Psoas muscle (tissue), 8 donors: ENCODE data around the gene CDKN1C. TPM values are rescaled to one million over a fixed set of nuclear protein-coding genes. Genes with fewer than 3 reads are reported as not detected.

ENCODE experiments used
- ATAC-seq, 4 donors: fragments of 200-7000 bp; cut with Tn5 transposase; one replicate each; pipeline ENCODE4 v1.9.1; 2020; ENCODE audit warnings: moderate library complexity in 3 of 4, mild to moderate bottlenecking in 2 of 4
- DNase-seq, 2 donors: peaks; one replicate each; pipeline ENCODE4 v3.0.0-alpha.2; 2020
- H3K27ac ChIP-seq: fragments of 200-600 bp; one replicate; pipeline ENCODE4 v1.8.0; 2022
- H3K27me3 ChIP-seq, 3 donors: fragments of 200-600 bp in 1 of 3; one replicate each; pipeline versions ENCODE4 v1.6.1 to v1.8.0; 2013 to 2022; ENCODE audit warnings: low read length in 2 of 3, mild to moderate bottlenecking in 2 of 3, moderate library complexity in 1 of 3; ENCODE audit not compliant: insufficient read depth in 3 of 3
- H3K36me3 ChIP-seq, 2 donors: fragments of 200-600 bp in 1 of 2; one replicate each; pipeline versions ENCODE4 v1.6.1 to v1.8.0; 2013 to 2022; ENCODE audit warnings: low read depth in 1 of 2, mild to moderate bottlenecking in 1 of 2, moderate library complexity in 1 of 2; ENCODE audit not compliant: insufficient read depth in 1 of 2
- H3K4me1 ChIP-seq: fragments of 200-600 bp; one replicate; pipeline ENCODE4 v1.8.0; 2022
- H3K4me3 ChIP-seq: fragments of 200-600 bp; one replicate; pipeline ENCODE4 v1.8.0; 2022; ENCODE audit warnings: mild to moderate bottlenecking
- H3K9me3 ChIP-seq: fragments of 200-600 bp; one replicate; pipeline ENCODE4 v1.8.0; 2022
- WGBS, 3 donors: extraction: QIAGEN DNeasy Blood & Tissue Kit; methylation state at CpG; one replicate each; pipeline versions ENCODE4 v1.1.6 to v1.1.7; 2013; 5-methylcytosine and 5-hydroxymethylcytosine counted together
- intact Hi-C, 2 donors: fragments of 100-400 bp; cut with DNase I; formaldehyde crosslinking; loops; one replicate each; pipeline versions ENCODE4 v1.11.0 to v1.14.2; 2022
- polyA plus RNA-seq, 3 donors: library from polyadenylated mRNA; stranded (reverse); fragments of 200-250 nt; gene quantifications; one replicate each; pipeline ENCODE4 v1.2.3, GENCODE V29; 2013
- total RNA-seq, 4 donors: library from RNA; stranded (reverse); fragmentation: NEBNext Ultra II Directional in 2 of 4; extraction: Animal tissue kit (Norgen Biotek cat#: 25700) in 2 of 4; gene quantifications; one replicate each; pipeline versions ENCODE4 v1.2.1 to v1.2.4, GENCODE V29; 2021 to 2023
- TF ChIP-seq, protein P1 (sequence below): fragments of 200-600 bp; IDR thresholded peaks from one replicate; pipeline ENCODE4 v1.8.0; 2022; ENCODE audit warnings: antibody characterized with exemption
- donor health status: healthy with polysubstance abuse.
- donor health status: DM: no; HTN: no; CAD: no; lungs with moderate emphysema.
- donor health status: Bipolar disorder and iron deficiency.
- donor health status: healthy.
- donor health status: DM: yes; HTN: yes; CAD: no.
- donor health status: DM: no; HTN: no; CAD: no.
- donor health status: DM: no; HTN: no; CAD: no.
- donor health status: DM: yes; HTN: yes; CAD: no.

Gene CDKN1C
- total and polyA plus RNA-seq, 7 donors, result 14.3 to 49.4 (median 29.9) TPM

DNA sequence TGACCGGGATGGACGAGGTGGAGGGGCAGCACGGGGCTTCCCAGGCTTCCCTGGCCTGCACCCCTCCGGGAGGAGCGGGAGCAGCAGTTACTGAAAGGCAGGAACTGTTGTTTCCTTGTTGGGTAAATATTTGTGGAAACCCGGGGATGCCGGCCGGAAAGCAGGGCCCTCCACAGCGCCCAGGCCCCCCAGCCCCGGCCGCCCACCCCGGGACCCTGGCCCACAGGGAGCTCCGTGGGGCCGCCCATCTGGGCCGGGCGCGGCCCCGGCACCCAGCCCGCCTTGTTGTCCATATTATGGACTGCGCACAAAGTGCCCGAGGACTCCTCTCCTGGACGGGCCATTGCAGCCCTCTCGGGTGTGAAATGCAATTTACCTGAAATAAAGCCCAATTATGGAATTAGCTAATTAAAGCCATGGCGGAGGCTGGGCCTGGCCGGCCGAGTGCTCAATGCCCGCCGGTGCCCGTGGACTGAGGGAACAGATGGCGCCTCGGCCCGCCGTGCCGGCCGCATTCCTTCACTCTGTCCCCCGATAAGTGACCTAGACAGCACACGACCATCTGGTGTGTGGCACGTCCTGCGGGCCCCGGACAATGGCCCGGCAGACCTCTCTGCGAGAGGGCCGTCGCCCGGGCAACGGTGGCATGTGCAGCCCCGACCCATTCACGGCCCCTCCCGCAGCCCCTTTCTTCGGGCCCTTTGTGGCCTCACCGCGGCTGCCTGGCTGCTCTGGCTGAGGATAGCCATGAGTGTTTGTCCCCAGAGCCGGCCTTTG lies 35.4 kb downstream of the CDKN1C start:
- Histone ChIP-seq H3K9me3 (no peaks in the 10 kb centered on the region), H3K27me3 (no peaks in the 10 kb centered on the region), H3K36me3 (no peaks in the 10 kb centered on the region), H3K4me1 (no peaks in the 10 kb centered on the region), H3K4me3 (no peak overlapping the region), H3K27ac (no peak overlapping the region)
- no peak for ATAC-seq
- DNase-seq, result no peak
- intact Hi-C loops, result no loop called here
- 64 to 67% (median 66%) methylated on average over 53 of the region's 53 CpGs for WGBS, 3 donors
- TF ChIP-seq, protein P1, sequence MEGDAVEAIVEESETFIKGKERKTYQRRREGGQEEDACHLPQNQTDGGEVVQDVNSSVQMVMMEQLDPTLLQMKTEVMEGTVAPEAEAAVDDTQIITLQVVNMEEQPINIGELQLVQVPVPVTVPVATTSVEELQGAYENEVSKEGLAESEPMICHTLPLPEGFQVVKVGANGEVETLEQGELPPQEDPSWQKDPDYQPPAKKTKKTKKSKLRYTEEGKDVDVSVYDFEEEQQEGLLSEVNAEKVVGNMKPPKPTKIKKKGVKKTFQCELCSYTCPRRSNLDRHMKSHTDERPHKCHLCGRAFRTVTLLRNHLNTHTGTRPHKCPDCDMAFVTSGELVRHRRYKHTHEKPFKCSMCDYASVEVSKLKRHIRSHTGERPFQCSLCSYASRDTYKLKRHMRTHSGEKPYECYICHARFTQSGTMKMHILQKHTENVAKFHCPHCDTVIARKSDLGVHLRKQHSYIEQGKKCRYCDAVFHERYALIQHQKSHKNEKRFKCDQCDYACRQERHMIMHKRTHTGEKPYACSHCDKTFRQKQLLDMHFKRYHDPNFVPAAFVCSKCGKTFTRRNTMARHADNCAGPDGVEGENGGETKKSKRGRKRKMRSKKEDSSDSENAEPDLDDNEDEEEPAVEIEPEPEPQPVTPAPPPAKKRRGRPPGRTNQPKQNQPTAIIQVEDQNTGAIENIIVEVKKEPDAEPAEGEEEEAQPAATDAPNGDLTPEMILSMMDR, result no peak

DNA sequence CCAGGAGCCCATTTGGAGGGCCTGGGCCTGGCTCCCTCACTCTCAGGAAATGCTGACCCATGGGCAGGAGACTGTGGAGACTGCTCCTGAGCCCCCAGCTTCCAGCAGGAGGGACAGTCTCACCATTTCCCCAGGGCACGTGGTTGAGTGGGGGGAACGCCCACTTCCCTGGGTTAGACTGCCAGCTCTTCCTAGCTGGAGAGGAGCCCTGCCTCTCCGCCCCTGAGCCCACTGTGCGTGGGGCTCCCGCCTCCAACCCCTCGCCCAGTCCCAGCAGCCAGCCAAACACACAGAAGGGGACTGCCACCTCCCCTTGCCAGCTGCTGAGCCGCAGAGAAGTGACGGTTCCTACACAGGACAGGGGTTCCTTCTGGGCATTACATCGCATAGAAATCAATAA lies 37.1 kb downstream of the CDKN1C start:
- H3K9me3 ChIP-seq, result no peaks in the 10 kb centered on the region
- intact Hi-C loops, result no loop called here
- 92 to 94% (median 94%) methylated on average over 9 of the region's 9 CpGs for WGBS, 3 donors
- H3K27me3 ChIP-seq, result no peaks in the 10 kb centered on the region
- H3K4me1 ChIP-seq, result no peaks in the 10 kb centered on the region
- DNase-seq (no peak), ATAC-seq (no peak)
- no peak overlapping the region for H3K4me3 ChIP-seq
- no peak overlapping the region for H3K27ac ChIP-seq
- H3K36me3 ChIP-seq, result no peaks in the 10 kb centered on the region
- TF ChIP-seq, protein P1, result no peak

DNA sequence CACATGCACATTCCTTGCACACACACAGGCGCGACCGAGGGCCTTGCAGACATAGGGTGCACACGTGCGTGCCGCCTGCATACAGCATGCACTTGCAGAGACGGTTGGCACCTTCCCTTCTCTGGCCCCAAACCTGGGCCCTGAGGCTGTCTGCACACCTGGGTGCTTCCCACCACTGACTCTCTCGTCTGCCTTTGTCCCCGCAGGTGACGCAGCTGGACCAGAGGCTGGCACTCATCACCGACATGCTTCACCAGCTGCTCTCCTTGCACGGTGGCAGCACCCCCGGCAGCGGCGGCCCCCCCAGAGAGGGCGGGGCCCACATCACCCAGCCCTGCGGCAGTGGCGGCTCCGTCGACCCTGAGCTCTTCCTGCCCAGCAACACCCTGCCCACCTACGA lies 38.0 kb downstream of the CDKN1C start:
- no peak for ATAC-seq
- H3K36me3 ChIP-seq, result no peaks in the 10 kb centered on the region
- H3K4me1 ChIP-seq, result no peaks in the 10 kb centered on the region
- no peak overlapping the region for H3K27ac ChIP-seq
- no peak overlapping the region for H3K4me3 ChIP-seq
- no peaks in the 10 kb centered on the region for H3K27me3 ChIP-seq
- intact Hi-C loops, result no loop called here
- 84 to 86% (median 86%) methylated on average over 21 of the region's 21 CpGs for WGBS, 3 donors
- H3K9me3 ChIP-seq, result no peaks in the 10 kb centered on the region
- no peak for DNase-seq
- TF ChIP-seq, protein P1, result no peak

DNA sequence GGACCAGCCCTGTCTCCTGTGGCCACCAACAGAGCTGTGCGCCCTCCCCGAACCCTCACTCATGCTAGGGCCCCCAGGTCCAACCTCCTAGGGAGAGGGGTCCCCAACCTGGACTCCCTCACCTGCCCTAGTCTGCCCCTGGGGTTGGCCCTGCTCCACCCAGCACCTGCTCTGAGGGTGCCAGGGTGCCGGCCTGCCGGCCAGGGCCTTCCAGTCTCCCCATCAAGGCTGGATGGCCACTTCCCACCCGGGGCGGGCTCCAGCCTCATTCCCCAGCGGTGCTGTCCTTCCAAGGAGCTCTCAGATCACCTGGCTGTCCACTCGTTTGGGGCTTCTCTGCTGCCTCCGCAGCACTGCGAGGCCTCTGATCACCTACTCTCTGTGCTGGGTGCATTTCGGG lies 39.1 kb downstream of the CDKN1C start:
- H3K27ac ChIP-seq, result no peak overlapping the region
- WGBS, 3 donors, result 88 to 95% (median 92%) methylated on average over 11 of the region's 11 CpGs
- intact Hi-C loops, result no loop called here
- no peak for ATAC-seq
- no peak for DNase-seq
- H3K4me1 ChIP-seq, result no peaks in the 10 kb centered on the region
- TF ChIP-seq, protein P1, result no peak
- no peaks in the 10 kb centered on the region for H3K27me3 ChIP-seq
- no peak overlapping the region for H3K4me3 ChIP-seq
- no peaks in the 10 kb centered on the region for H3K36me3 ChIP-seq
- H3K9me3 ChIP-seq, result no peaks in the 10 kb centered on the region

DNA sequence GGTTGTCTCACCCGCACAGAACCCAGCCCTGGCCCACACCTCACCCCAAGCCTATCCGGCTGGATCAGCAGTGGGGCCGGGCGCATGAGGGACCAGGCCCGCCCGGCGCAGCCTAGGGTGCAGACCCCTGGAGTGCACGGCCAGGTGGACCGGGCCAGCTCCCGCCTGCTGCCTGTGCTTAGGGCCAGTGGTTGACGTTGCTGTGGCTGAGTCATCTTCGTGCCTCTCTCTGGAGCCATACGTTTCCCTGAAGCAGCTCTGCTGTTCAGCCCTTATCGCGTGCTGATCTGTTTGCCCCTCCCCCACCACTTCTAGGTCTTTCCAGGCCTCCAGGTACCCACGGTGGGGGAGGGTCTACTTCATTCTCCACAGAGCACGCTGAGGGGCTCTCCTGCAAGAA lies 39.5 kb downstream of the CDKN1C start:
- intact Hi-C loops, result no loop called here
- ATAC-seq (no peak), DNase-seq (no peak)
- no peaks in the 10 kb centered on the region for H3K4me1 ChIP-seq
- no peaks in the 10 kb centered on the region for H3K27me3 ChIP-seq
- no peaks in the 10 kb centered on the region for H3K36me3 ChIP-seq
- TF ChIP-seq, protein P1, result no peak
- no peak overlapping the region for H3K4me3 ChIP-seq
- 87 to 90% (median 88%) methylated on average over 17 of the region's 17 CpGs for WGBS, 3 donors
- no peaks in the 10 kb centered on the region for H3K9me3 ChIP-seq
- H3K27ac ChIP-seq, result no peak overlapping the region
